ENCODE results near the gene LGALS1.
"Not testable (repeated sequence)": the region's sequence is repeated elsewhere in the genome, so short reads cannot be mapped to it uniquely, and the experiment has no call there.

Gene LGALS1

GRCh38 chr22:37717235-37717634 is 41.8 kb downstream of the LGALS1 start:
- not testable (repeated sequence) for DNase-seq (ENCODE audit: low read depth in 4 of 4, low spot score in 1 of 4)

- DNase-seq (ENCODE audit: low read depth in 4 of 4, low spot score in 1 of 4) = not testable (repeated sequence)
Measured at GRCh38 chr22:37717746-37718305, 42.4 kb downstream of the LGALS1 start.

- DNase-seq (ENCODE audit: low read depth in 4 of 4, low spot score in 1 of 4) = no peak
Measured at GRCh38 chr22:37725551-37726240, 50.3 kb downstream of the LGALS1 start.

- DNase-seq (ENCODE audit: low read depth in 4 of 4, low spot score in 1 of 4) = no peak
Measured at GRCh38 chr22:37726241-37726887, 50.9 kb downstream of the LGALS1 start.

- DNase-seq (ENCODE audit: low read depth in 4 of 4, low spot score in 1 of 4) = no peak
Measured at GRCh38 chr22:37728620-37729019, 53.2 kb downstream of the LGALS1 start.
